HG03457 (cell line): ENCODE results near the gene WDR83.
A peak's percentile ranks its signal among the peaks of the same experiment; 100 is the strongest.
"Not testable (repeated sequence)": the region's sequence is repeated elsewhere in the genome, so short reads cannot be mapped to it uniquely, and the experiment has no call there.

Experiments used
- ATAC-seq: cut with Tn5 transposase; IDR thresholded peaks from one replicate; pipeline ENCODE4 v1.9.1; 2021; ENCODE audit warnings: moderate number of reproducible peaks; ENCODE audit not compliant: unreplicated experiment

The WDR83 gene

GRCh38 chr19:12681074-12681987 is 14.7 kb downstream of the WDR83 start, which contains the start of gene DHPS:
Gene DHPS, minus strand, starts transcription at chr19:12681880. Its CDS starts 114 bp downstream, at chr19:12681766.
- peak; percentile 49 for ATAC-seq

- ATAC-seq: no peak
Measured at GRCh38 chr19:12685831-12686230, 19.2 kb downstream of the WDR83 start.

- ATAC-seq: no peak
Measured at GRCh38 chr19:12687496-12688196, 21.0 kb downstream of the WDR83 start, which contains the start of gene GNG14. Gene GNG14, plus strand, starts transcription at chr19:12687998. Its CDS starts 51 bp downstream, at chr19:12688049.

- no peak for ATAC-seq
Measured at GRCh38 chr19:12689012-12689411, 22.4 kb downstream of the WDR83 start.

GRCh38 chr19:12689581-12690216 is 23.1 kb downstream of the WDR83 start:
- ATAC-seq: no peak

- ATAC-seq: no peak
Measured at GRCh38 chr19:12692960-12693359, 26.4 kb downstream of the WDR83 start.

GRCh38 chr19:12694641-12695040 is 28.0 kb downstream of the WDR83 start:
- ATAC-seq: no peak

GRCh38 chr19:12695096-12695495 is 28.5 kb downstream of the WDR83 start:
- ATAC-seq: no peak

- no peak for ATAC-seq
Measured at GRCh38 chr19:12695514-12695913, 28.9 kb downstream of the WDR83 start.

- ATAC-seq: no peak
Measured at GRCh38 chr19:12695997-12696365, 29.4 kb downstream of the WDR83 start.

GRCh38 chr19:12696366-12697335 is 30.0 kb downstream of the WDR83 start, which contains the start of gene FBXW9:
Gene FBXW9, minus strand, starts transcription at chr19:12696631. Its CDS starts 50 bp downstream, at chr19:12696581.
- no peak for ATAC-seq

- not testable (repeated sequence) for ATAC-seq
Measured at GRCh38 chr19:12697425-12697824, 30.8 kb downstream of the WDR83 start.

- no peak for ATAC-seq
Measured at GRCh38 chr19:12698138-12698537, 31.5 kb downstream of the WDR83 start.

- ATAC-seq: no peak
Measured at GRCh38 chr19:12701596-12702282, 35.1 kb downstream of the WDR83 start.

- ATAC-seq: no peak
Measured at GRCh38 chr19:12703046-12703445, 36.4 kb downstream of the WDR83 start.

GRCh38 chr19:12705169-12705568 is 38.6 kb downstream of the WDR83 start:
- no peak for ATAC-seq

- no peak for ATAC-seq
Measured at GRCh38 chr19:12705654-12706331, 39.2 kb downstream of the WDR83 start.

- no peak for ATAC-seq
Measured at GRCh38 chr19:12706332-12706718, 39.7 kb downstream of the WDR83 start.

GRCh38 chr19:12708641-12709040 is 42.0 kb downstream of the WDR83 start:
- no peak for ATAC-seq
